Suprapubic skin (tissue), 4 donors: ENCODE measurements around the gene ZNF292. TPM values are rescaled to one million over a fixed set of nuclear protein-coding genes. Genes with fewer than 3 reads are reported as not detected.

ENCODE experiments used
- DNase-seq, 2 donors: peaks; one replicate each; pipeline ENCODE4 v3.0.0-alpha.2; 2019; ENCODE audit warnings: low spot score in 2 of 2
- H3K27ac ChIP-seq: fragments of 200-600 bp; sonication (generic); one replicate; pipeline ENCODE4 v1.5.1; 2019
- H3K27me3 ChIP-seq: fragments of 200-600 bp; sonication (generic); one replicate; pipeline ENCODE4 v1.5.1; 2019
- H3K36me3 ChIP-seq: fragments of 200-600 bp; sonication (generic); one replicate; pipeline ENCODE4 v1.5.1; 2019
- H3K4me1 ChIP-seq: fragments of 200-600 bp; sonication (generic); one replicate; pipeline ENCODE4 v1.5.1; 2019
- H3K4me3 ChIP-seq: fragments of 200-600 bp; sonication (generic); one replicate; pipeline ENCODE4 v1.5.1; 2019; ENCODE audit warnings: mild to moderate bottlenecking
- H3K9me3 ChIP-seq: fragments of 200-600 bp; sonication (generic); one replicate; pipeline ENCODE4 v1.5.1; 2019
- EP300 ChIP-seq: sonication (generic); formaldehyde crosslinking; IDR thresholded peaks from one replicate; pipeline ENCODE4 v1.6.1; 2017; ENCODE audit warnings: antibody characterized with exemption
- POLR2A ChIP-seq, 2 donors: fragments of 450-650 bp; IDR thresholded peaks; one replicate each; pipeline ENCODE4 v1.6.1; 2017; ENCODE audit warnings: antibody characterized with exemption in 2 of 2, mild to moderate bottlenecking in 2 of 2, moderate library complexity in 2 of 2
- POLR2AphosphoS5 ChIP-seq, 3 donors: sonication (generic); formaldehyde crosslinking; IDR thresholded peaks; one replicate each; pipeline ENCODE4 v1.6.1; 2017; ENCODE audit warnings: antibody characterized with exemption in 3 of 3
- WGBS: methylation state at CpG from one replicate; pipeline ENCODE4 v1.1.5; 2018; 5-methylcytosine and 5-hydroxymethylcytosine counted together
- total RNA-seq, 4 donors: library from RNA; depleted of rRNA; stranded (reverse); fragments of >200 nt; gene quantifications; one replicate each; pipeline ENCODE4 v1.1.0, GENCODE V29; 2016
- TF ChIP-seq, protein P1 (sequence below), 2 donors: fragments of 200-600 bp in 1 of 2; fragments of 450-650 bp in 1 of 2; sonication (generic) in 1 of 2; IDR thresholded peaks; one replicate each; pipeline ENCODE4 v1.5.1; 2016 to 2019; ENCODE audit warnings: antibody characterized with exemption in 2 of 2, mild to moderate bottlenecking in 1 of 2, moderate library complexity in 1 of 2

The ZNF292 gene
- total RNA-seq, 4 donors from 2014 or later: 26.7 to 111 (median 34.7) TPM

DNA sequence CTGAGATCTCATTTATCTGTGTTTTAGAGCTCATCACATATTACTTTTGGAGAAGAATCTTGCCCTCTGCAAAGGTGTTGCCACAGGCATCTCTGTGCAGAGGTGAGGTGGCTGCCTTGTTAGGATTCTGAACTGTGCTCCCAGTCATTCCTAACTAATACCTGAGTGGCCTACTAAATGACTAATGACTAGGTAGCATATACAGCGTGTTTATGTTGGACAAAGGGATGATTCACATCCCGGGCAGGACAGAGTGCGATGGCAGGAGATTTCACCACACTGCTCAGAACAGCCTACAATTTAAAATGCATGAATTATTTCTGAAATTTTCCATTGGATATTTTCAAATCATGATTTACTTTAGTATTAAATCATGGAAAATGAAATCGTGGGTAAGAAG is 37.3 kb upstream of the ZNF292 start:
- Histone ChIP-seq H3K27ac (no peak overlapping the region), H3K4me1 (no peaks in the 10 kb centered on the region), H3K27me3 (peaks cover 5% of the 10 kb centered on the region), H3K36me3 (no peaks in the 10 kb centered on the region), H3K4me3 (no peak overlapping the region), H3K9me3 (no peaks in the 10 kb centered on the region)
- DNase-seq: no peak
- TF ChIP-seq EP300 (no peak), POLR2AphosphoS5 (IDR thresholded peaks at IDR 0.05) (no peak), POLR2A (IDR thresholded peaks at IDR 0.05) (no peak)
- TF ChIP-seq, protein P1, sequence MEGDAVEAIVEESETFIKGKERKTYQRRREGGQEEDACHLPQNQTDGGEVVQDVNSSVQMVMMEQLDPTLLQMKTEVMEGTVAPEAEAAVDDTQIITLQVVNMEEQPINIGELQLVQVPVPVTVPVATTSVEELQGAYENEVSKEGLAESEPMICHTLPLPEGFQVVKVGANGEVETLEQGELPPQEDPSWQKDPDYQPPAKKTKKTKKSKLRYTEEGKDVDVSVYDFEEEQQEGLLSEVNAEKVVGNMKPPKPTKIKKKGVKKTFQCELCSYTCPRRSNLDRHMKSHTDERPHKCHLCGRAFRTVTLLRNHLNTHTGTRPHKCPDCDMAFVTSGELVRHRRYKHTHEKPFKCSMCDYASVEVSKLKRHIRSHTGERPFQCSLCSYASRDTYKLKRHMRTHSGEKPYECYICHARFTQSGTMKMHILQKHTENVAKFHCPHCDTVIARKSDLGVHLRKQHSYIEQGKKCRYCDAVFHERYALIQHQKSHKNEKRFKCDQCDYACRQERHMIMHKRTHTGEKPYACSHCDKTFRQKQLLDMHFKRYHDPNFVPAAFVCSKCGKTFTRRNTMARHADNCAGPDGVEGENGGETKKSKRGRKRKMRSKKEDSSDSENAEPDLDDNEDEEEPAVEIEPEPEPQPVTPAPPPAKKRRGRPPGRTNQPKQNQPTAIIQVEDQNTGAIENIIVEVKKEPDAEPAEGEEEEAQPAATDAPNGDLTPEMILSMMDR (IDR thresholded peaks at IDR 0.05): no peak
- 80% methylated on average over 4 of the region's 4 CpGs for WGBS

DNA sequence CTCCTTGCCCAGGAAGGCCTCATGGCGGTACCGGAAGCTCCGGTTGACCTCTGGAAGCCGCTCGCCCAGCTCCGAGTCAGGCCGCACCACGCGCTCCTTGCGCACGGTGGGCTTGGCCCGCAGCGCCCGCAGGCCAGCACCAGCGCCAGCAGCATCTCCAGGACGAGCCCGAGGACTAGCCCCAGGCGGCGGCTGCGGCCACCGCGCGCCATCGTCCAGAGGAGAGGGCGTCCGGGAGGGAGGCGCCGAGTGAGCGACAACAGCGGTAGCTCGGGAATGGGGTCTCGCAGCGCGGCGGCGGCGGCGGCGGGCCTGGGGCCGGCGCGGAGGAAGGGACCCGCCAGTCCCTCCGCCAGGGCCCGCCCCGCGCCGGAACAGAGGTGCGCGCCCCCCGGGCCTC is 32.9 kb upstream of the ZNF292 start:
- WGBS: 52% methylated on average over 15 of the region's 51 CpGs
- no peak overlapping the region for H3K27ac ChIP-seq
- DNase-seq: no peak

DNA sequence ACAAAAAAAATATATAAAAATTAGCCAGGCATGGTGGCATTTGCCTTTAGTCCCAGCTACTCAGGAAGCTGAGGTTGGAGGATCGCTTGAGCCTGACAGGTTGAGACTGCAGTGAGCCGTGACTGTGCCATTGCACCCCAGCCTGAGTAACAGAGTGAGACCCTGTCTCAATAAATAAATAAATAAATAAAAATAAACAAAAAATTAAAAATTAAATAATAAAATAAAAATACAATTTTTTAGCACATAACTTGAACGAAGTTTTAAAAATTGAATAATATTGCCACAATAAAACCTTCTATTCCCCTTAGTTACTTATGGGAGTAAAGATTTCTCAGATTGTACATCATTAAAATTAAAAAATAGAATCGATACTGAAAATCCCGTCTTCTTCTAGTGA is 31.3 kb upstream of the ZNF292 start:
- no peaks in the 10 kb centered on the region for H3K4me1 ChIP-seq
- TF ChIP-seq EP300 (no peak), POLR2A (IDR thresholded peaks at IDR 0.05) (no peak), POLR2AphosphoS5 (IDR thresholded peaks at IDR 0.05) (no peak)
- TF ChIP-seq, protein P1 (IDR thresholded peaks at IDR 0.05): no peak
- H3K9me3 ChIP-seq: no peaks in the 10 kb centered on the region
- peaks cover 10% of the 10 kb centered on the region for H3K27me3 ChIP-seq
- 95% methylated on average over 5 of the region's 5 CpGs for WGBS
- DNase-seq: no peak
- H3K4me3 ChIP-seq: no peak overlapping the region
- H3K36me3 ChIP-seq: no peaks in the 10 kb centered on the region
- no peak overlapping the region for H3K27ac ChIP-seq

More for the DNA sequence above, 32.9 kb upstream of the ZNF292 start:
- TF ChIP-seq, protein P1 (IDR thresholded peaks at IDR 0.05): no peak
- no peak for TF ChIP-seq POLR2AphosphoS5 (IDR thresholded peaks at IDR 0.05)
- no peak for TF ChIP-seq EP300
- TF ChIP-seq POLR2A (IDR thresholded peaks at IDR 0.05): no peak
- no peaks in the 10 kb centered on the region for H3K36me3 ChIP-seq
- no peaks in the 10 kb centered on the region for H3K4me1 ChIP-seq
- H3K9me3 ChIP-seq: no peaks in the 10 kb centered on the region
- H3K27me3 ChIP-seq: peaks cover 10% of the 10 kb centered on the region
- no peak overlapping the region for H3K4me3 ChIP-seq

DNA sequence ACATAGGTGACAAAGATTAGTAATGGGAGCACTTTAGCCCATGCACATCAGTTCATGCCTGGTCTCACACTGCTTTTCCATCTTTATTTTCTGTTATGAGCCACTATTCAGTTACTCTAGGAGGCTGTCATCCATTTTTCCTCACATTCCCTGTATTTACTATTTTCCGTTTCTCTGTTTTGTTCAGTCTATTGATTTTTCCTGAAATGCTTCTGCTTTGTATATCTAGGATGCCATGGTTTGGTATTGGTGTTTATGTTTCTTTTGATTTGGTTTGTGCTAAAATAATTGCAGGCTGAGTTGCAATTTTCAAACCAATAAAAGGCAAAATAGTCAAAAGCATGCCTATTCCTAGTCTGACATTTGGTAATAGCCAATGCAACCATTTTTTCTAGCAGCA is 28.9 kb upstream of the ZNF292 start:
- WGBS: 39% methylated on average over 1 of the region's 1 CpG
- Histone ChIP-seq H3K27ac (no peak overlapping the region), H3K36me3 (no peaks in the 10 kb centered on the region), H3K9me3 (no peaks in the 10 kb centered on the region), H3K4me1 (no peaks in the 10 kb centered on the region), H3K27me3 (peaks cover 10% of the 10 kb centered on the region), H3K4me3 (no peak overlapping the region)
- no peak for TF ChIP-seq POLR2A (IDR thresholded peaks at IDR 0.05)
- TF ChIP-seq, protein P1 (IDR thresholded peaks at IDR 0.05): no peak
- no peak for TF ChIP-seq POLR2AphosphoS5 (IDR thresholded peaks at IDR 0.05)
- TF ChIP-seq EP300: no peak
- no peak for DNase-seq

DNA sequence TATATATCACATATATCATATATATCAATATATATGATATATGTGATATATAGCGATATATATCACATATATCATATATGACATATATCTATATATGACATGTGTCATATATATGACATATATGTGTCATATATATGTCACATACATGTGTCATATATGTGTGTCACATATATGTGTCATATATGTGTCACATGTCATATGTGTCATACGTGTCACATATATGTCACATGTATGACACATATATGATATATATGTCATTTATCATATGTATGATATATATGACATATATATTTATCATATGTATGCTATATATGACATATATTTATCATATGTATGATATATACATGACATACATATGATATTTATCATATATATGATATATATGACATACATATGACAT is 27.6 kb upstream of the ZNF292 start:
- Histone ChIP-seq H3K4me1 (no peaks in the 10 kb centered on the region), H3K9me3 (no peaks in the 10 kb centered on the region), H3K27ac (no peak overlapping the region), H3K36me3 (no peaks in the 10 kb centered on the region), H3K27me3 (peaks cover 5% of the 10 kb centered on the region), H3K4me3 (no peak overlapping the region)
- DNase-seq: no peak
- WGBS: 87% methylated on average over 2 of the region's 2 CpGs
- TF ChIP-seq EP300 (no peak), POLR2AphosphoS5 (IDR thresholded peaks at IDR 0.05) (no peak), POLR2A (IDR thresholded peaks at IDR 0.05) (no peak)
- TF ChIP-seq, protein P1 (IDR thresholded peaks at IDR 0.05): no peak
